GM12891 (cell line): Measurements from ENCODE around the gene AIFM3.

Experiments used
- POLR2A ChIP-seq: IDR thresholded peaks from 2 replicates; pipeline ENCODE4 v1.6.1; 2011; ENCODE audit warnings: low read depth, low read length, control low read depth
- POLR2AphosphoS5 ChIP-seq: IDR thresholded peaks from 2 replicates; pipeline ENCODE4 v1.6.1; 2011; ENCODE audit warnings: low read depth, low read length, control low read depth
- POU2F2 ChIP-seq: IDR thresholded peaks from 2 replicates; pipeline ENCODE4 v1.6.1; 2011; ENCODE audit warnings: low read depth, mild to moderate bottlenecking, control low read depth, low read length, moderate library complexity
- TAF1 ChIP-seq: IDR thresholded peaks from 2 replicates; pipeline ENCODE4 v1.6.1; 2011; ENCODE audit warnings: low read depth, low read length, control low read depth

- TF ChIP-seq POLR2A (no peak), POLR2AphosphoS5 (no peak), POU2F2 (no peak), TAF1 (no peak)
These were observed 29.8 kb upstream of the AIFM3 start for GRCh38 chr22:20937031-20937793.
